Liver (tissue), 9 donors: ENCODE data around the gene SLC43A3. TPM values are rescaled to one million over a fixed set of nuclear protein-coding genes. Genes with fewer than 3 reads are reported as not detected.

ENCODE experiments used
- DNase-seq: peaks from one replicate; pipeline ENCODE4 v3.0.0-alpha.2; 2017; ENCODE audit warnings: low spot score
- H3K27ac ChIP-seq, 2 donors: one replicate each; pipeline ENCODE4 v1.7.0; 2013; ENCODE audit warnings: inconsistent platforms in 2 of 2, low read length in 2 of 2, control low read depth in 1 of 2, low read depth in 1 of 2, mild to moderate bottlenecking in 1 of 2
- H3K27me3 ChIP-seq, 4 donors: one replicate each; pipeline versions ENCODE4 v1.6.1 to v1.7.0; 2013; ENCODE audit warnings: low read length in 3 of 4, inconsistent platforms in 1 of 4, mild to moderate bottlenecking in 1 of 4, moderate library complexity in 1 of 4; ENCODE audit not compliant: control insufficient read depth in 4 of 4, insufficient read depth in 4 of 4
- H3K36me3 ChIP-seq, 4 donors: one replicate each; pipeline versions ENCODE4 v1.6.1 to v1.7.0; 2013; ENCODE audit warnings: low read length in 3 of 4, mild to moderate bottlenecking in 3 of 4, low read depth in 1 of 4, moderate library complexity in 1 of 4; ENCODE audit not compliant: control insufficient read depth in 4 of 4, insufficient read depth in 3 of 4
- H3K4me1 ChIP-seq, 4 donors: one replicate each; pipeline versions ENCODE4 v1.6.1 to v1.7.0; 2013; ENCODE audit warnings: low read length in 3 of 4, mild to moderate bottlenecking in 3 of 4, moderate library complexity in 1 of 4; ENCODE audit not compliant: control insufficient read depth in 4 of 4, insufficient read depth in 4 of 4
- H3K4me3 ChIP-seq, 3 donors: one replicate each; pipeline versions ENCODE4 v1.6.1 to v1.7.0; 2013; ENCODE audit warnings: low read length in 3 of 3, control low read depth in 1 of 3, low read depth in 1 of 3, mild to moderate bottlenecking in 1 of 3
- H3K9ac ChIP-seq, 2 donors: one replicate each; pipeline ENCODE4 v1.7.0; 2013; ENCODE audit warnings: low read length in 2 of 2, mild to moderate bottlenecking in 2 of 2, moderate library complexity in 2 of 2, control low read depth in 1 of 2, low read depth in 1 of 2
- H3K9me3 ChIP-seq, 4 donors: one replicate each; pipeline versions ENCODE4 v1.6.1 to v1.7.0; 2013; ENCODE audit warnings: low read length in 3 of 4; ENCODE audit not compliant: control insufficient read depth in 4 of 4
- ATF3 ChIP-seq: IDR thresholded peaks from 2 replicates; pipeline ENCODE4 v1.6.1; 2016; ENCODE audit warnings: antibody characterized with exemption
- CTCF ChIP-seq: fragments of 150-350 bp; IDR thresholded peaks from 2 replicates; pipeline ENCODE4 v1.5.1; 2017; ENCODE audit warnings: improper control_type of control experiment, low read depth, low read length; ENCODE audit not compliant: missing input control
- EGR1 ChIP-seq, 2 donors: IDR thresholded peaks; 2 replicates each; pipeline ENCODE4 v1.6.1; 2016 to 2018; ENCODE audit warnings: antibody characterized with exemption in 2 of 2, low read depth in 2 of 2
- FOXA1 ChIP-seq: IDR thresholded peaks from 2 replicates; pipeline ENCODE4 v1.6.1; 2016; ENCODE audit warnings: antibody characterized with exemption
- FOXA2 ChIP-seq: IDR thresholded peaks from 2 replicates; pipeline ENCODE4 v1.6.1; 2016; ENCODE audit warnings: antibody characterized with exemption
- GABPA ChIP-seq, 2 donors: IDR thresholded peaks in 1 of 2; conservative IDR thresholded peaks in 1 of 2; 2 replicates each; pipeline ENCODE4 v1.6.1; 2016; ENCODE audit warnings: antibody characterized with exemption in 2 of 2, mild to moderate bottlenecking in 1 of 2, moderate library complexity in 1 of 2
- HNF4A ChIP-seq, 2 donors: conservative IDR thresholded peaks; 2 replicates each; pipeline ENCODE4 v1.6.1; 2016; ENCODE audit warnings: antibody characterized with exemption in 2 of 2, mild to moderate bottlenecking in 2 of 2
- HNF4G ChIP-seq: IDR thresholded peaks from 2 replicates; pipeline ENCODE4 v1.6.1; 2016; ENCODE audit warnings: antibody characterized with exemption
- JUND ChIP-seq, 2 donors: IDR thresholded peaks; 2 replicates each; pipeline ENCODE4 v1.6.1; 2016; ENCODE audit warnings: antibody characterized with exemption in 2 of 2
- MAX ChIP-seq: IDR thresholded peaks from 2 replicates; pipeline ENCODE4 v1.6.1; 2016; ENCODE audit warnings: antibody characterized with exemption
- NR2F2 ChIP-seq: IDR thresholded peaks from 2 replicates; pipeline ENCODE4 v1.6.1; 2016; ENCODE audit warnings: antibody characterized with exemption
- RAD21 ChIP-seq, 2 donors: IDR thresholded peaks; 2 replicates each; pipeline ENCODE4 v1.6.1; 2016; ENCODE audit warnings: antibody characterized with exemption in 2 of 2, mild to moderate bottlenecking in 2 of 2
- RXRA ChIP-seq, 2 donors: IDR thresholded peaks; 2 replicates each; pipeline ENCODE4 v1.6.1; 2017 to 2018; ENCODE audit warnings: antibody characterized with exemption in 2 of 2, mild to moderate bottlenecking in 1 of 2
- SP1 ChIP-seq: IDR thresholded peaks from 2 replicates; pipeline ENCODE4 v1.6.1; 2018; ENCODE audit warnings: antibody characterized with exemption, mild to moderate bottlenecking
- TAF1 ChIP-seq: conservative IDR thresholded peaks from 2 replicates; pipeline ENCODE4 v1.6.1; 2016; ENCODE audit warnings: antibody characterized with exemption, mild to moderate bottlenecking
- YY1 ChIP-seq: IDR thresholded peaks from 2 replicates; pipeline ENCODE4 v1.6.1; 2016; ENCODE audit warnings: antibody characterized with exemption, mild to moderate bottlenecking
- ZBTB33 ChIP-seq: IDR thresholded peaks from 2 replicates; pipeline ENCODE4 v1.6.1; 2016; ENCODE audit warnings: antibody characterized with exemption
- WGBS: extraction: QIAGEN DNeasy Blood & Tissue Kit; methylation state at CpG from one replicate; pipeline ENCODE4 v1.1.7; 2013; 5-methylcytosine and 5-hydroxymethylcytosine counted together
- polyA plus RNA-seq, 2 donors: library from polyadenylated mRNA; stranded (reverse) in 1 of 2; unstranded in 1 of 2; fragments of 200-250 nt in 1 of 2; fragments of >200 nt in 1 of 2; fragmentation: Nextera tagmentation in 1 of 2; extraction: Ambion mirVana in 1 of 2; gene quantifications; one replicate each; pipeline versions ENCODE4 v1.2.1 to v1.2.3, GENCODE V29; 2013 to 2015
- total RNA-seq, 2 donors: library from RNA; depleted of rRNA; stranded (reverse); fragments of >200 nt; gene quantifications; one replicate each; pipeline ENCODE4 v1.2.3, GENCODE V29; 2014
- TF ChIP-seq, protein P1 (sequence below): IDR thresholded peaks from 2 replicates; pipeline ENCODE4 v1.6.1; 2016; ENCODE audit warnings: antibody characterized with exemption, mild to moderate bottlenecking
- donor health status: healthy.
- donor health status: healthy.
- donor health status: healthy.
- donor health status: healthy.
- donor health status: healthy.

The SLC43A3 gene
- total and polyA plus RNA-seq, 4 donors, result 47.2 to 152 (median 93.0) TPM

GRCh38 chr11:57402188-57403002 lies 24.5 kb downstream of the SLC43A3 start:
- H3K9ac ChIP-seq, result no peak overlapping the region
- H3K36me3 ChIP-seq, result peaks cover 4 to 13% (median 10%) of the 10 kb centered on the region in 4 donors
- WGBS, result 78% methylated on average over 6 of the region's 6 CpGs
- H3K27ac ChIP-seq, result no peak overlapping the region
- peaks cover 1 to 7% (median 4%) of the 10 kb centered on the region in 4 donors for H3K4me1 ChIP-seq
- TF ChIP-seq CTCF, result no peak
- no peak for TF ChIP-seq ZBTB33
- no peak for TF ChIP-seq GABPA (IDR thresholded peaks at IDR 0.05 in 1 of 2, conservative IDR thresholded peaks at IDR 0.05 in 1 of 2)
- TF ChIP-seq, protein P1, sequence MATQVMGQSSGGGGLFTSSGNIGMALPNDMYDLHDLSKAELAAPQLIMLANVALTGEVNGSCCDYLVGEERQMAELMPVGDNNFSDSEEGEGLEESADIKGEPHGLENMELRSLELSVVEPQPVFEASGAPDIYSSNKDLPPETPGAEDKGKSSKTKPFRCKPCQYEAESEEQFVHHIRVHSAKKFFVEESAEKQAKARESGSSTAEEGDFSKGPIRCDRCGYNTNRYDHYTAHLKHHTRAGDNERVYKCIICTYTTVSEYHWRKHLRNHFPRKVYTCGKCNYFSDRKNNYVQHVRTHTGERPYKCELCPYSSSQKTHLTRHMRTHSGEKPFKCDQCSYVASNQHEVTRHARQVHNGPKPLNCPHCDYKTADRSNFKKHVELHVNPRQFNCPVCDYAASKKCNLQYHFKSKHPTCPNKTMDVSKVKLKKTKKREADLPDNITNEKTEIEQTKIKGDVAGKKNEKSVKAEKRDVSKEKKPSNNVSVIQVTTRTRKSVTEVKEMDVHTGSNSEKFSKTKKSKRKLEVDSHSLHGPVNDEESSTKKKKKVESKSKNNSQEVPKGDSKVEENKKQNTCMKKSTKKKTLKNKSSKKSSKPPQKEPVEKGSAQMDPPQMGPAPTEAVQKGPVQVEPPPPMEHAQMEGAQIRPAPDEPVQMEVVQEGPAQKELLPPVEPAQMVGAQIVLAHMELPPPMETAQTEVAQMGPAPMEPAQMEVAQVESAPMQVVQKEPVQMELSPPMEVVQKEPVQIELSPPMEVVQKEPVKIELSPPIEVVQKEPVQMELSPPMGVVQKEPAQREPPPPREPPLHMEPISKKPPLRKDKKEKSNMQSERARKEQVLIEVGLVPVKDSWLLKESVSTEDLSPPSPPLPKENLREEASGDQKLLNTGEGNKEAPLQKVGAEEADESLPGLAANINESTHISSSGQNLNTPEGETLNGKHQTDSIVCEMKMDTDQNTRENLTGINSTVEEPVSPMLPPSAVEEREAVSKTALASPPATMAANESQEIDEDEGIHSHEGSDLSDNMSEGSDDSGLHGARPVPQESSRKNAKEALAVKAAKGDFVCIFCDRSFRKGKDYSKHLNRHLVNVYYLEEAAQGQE, result no peak
- TF ChIP-seq RAD21 (IDR thresholded peaks at IDR 0.05), result no peak
- no peak for TF ChIP-seq YY1
- TF ChIP-seq RXRA (IDR thresholded peaks at IDR 0.05), result no peak
- TF ChIP-seq NR2F2, result no peak
- no peak for TF ChIP-seq MAX
- TF ChIP-seq TAF1, result no peak
- no peak for TF ChIP-seq ATF3
- TF ChIP-seq SP1, result no peak
- TF ChIP-seq JUND (IDR thresholded peaks at IDR 0.05), result no peak
- TF ChIP-seq HNF4G, result no peak
- TF ChIP-seq EGR1 (IDR thresholded peaks at IDR 0.05; ENCODE audit: low read depth in 2 of 2), result no peak
- TF ChIP-seq FOXA2, result no peak
- no peak for TF ChIP-seq FOXA1
- TF ChIP-seq HNF4A (conservative IDR thresholded peaks at IDR 0.05), result no peak
- no peaks in the 10 kb centered on the region for H3K27me3 ChIP-seq
- H3K9me3 ChIP-seq, result no peaks in the 10 kb centered on the region
- H3K4me3 ChIP-seq, result no peak overlapping the region
- DNase-seq, result no peak
